HG03571 (cell line): ENCODE measurements around the gene TCP11L2.
"Not testable (repeated sequence)": the region's sequence is repeated elsewhere in the genome, so short reads cannot be mapped to it uniquely, and the experiment has no call there.

Experiments used
- ATAC-seq: cut with Tn5 transposase; IDR thresholded peaks from one replicate; pipeline ENCODE4 v1.9.1; 2021; ENCODE audit not compliant: unreplicated experiment

TCP11L2 gene

DNA sequence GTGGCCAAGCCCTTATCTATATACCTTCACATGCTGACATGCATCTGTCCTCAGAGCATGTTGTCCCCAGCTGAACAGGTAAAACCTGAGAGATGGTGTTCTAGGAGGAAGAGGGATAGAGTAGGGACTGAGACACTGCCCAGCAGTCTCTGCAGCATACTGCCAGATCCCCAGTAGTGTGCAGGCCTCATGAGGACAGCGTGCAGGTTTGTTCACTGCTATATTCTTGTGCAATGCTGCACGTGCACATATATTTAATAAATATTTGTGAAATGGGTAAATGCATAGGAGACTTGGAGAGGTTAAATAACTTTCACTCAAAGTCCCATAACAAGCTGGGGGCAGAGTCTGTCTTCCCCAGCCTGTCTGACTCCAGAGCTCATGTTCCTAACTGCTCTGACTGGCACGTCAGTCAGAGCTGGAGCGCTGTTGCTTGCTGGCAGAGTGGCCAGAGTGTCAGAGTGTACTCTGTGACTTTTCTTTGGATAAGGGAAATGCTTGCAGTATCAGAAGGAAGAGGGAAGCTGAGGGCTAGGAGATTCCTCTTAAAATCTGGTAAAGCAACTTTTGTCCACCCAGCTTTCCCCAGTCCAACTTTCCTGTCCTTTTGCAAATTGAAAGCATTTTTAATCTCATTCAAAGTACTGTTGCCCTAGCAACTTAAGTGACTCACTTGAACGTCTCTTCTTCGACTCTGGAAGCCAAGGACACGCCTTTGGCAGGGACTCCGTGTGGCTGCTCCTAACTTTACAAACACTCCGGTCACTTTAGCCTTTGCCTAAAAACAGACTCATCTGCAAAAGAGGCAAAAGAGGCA lies 40.1 kb downstream of the TCP11L2 start:
- ATAC-seq: no peak

DNA sequence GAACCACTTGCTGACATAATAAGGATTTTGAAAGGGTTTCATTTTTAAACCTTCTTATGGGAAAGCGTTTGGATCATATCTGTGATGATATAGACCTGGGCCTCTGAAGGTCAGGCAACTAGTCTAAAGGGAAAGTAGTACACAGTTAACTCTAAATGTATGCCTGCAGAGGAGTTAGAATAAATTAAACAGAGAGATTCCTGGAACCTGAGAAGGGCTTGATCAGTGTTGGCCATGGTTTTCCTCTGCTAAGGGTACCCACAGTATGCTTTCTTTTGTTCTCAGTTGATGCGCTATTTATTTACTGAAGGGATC lies 40.6 kb downstream of the TCP11L2 start:
- no peak for ATAC-seq

DNA sequence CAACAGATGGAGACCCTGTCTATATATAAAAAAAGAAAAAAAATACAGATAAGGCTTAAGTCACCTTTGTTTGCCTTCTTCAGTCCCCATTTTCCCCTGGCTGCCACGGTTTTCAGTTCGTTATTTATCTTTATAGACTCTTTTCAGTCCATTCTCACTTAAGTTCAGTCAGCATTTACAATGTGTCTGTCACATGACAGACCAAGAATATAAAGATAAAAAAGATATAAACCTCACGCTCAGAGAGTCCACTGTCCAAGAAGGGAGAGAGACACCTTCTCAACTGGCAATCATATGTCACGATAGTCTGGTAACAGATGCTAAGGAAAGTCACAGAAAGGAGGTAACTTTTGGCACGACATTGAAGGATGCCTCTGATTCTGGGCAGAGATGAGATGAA lies 41.6 kb downstream of the TCP11L2 start:
- no peak for ATAC-seq

DNA sequence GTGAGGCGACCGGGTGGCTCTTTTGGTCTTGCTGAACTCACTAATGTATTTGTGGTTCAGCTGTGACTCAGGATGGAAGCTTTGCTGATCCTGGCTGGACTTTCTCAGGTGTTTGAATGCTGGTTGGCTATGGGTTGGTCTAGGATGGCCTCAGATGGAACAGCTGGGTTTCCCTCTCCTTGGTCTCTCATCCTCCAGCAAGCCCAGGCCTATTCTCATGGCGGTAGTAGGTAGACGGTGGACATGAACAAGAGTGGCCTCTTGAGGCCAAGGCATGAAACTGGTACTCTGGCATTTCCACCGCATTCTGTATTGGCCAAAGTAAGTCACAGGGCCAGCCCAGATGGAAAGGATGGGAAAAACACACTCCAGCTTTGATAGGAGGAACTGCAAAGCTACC lies 43.2 kb downstream of the TCP11L2 start:
- ATAC-seq: no peak

DNA sequence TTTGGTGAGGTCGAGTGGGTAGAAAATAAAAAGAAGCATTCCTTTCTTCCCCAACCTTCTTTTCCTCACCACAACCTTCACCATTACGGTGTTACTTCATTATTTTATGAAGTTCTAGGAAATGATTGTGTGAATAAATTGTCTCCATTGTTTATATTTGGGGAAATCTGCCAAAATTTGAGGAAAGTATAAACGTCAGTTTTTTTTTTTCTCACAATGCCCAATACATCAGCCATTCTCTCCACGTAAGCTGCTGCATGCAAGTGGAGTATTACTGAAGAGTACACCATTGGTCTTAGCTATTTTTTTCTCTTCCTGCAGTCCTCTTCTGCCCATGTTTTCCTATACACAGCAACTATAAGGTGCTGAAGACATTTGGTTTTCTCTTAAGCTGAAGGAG lies 45.9 kb downstream of the TCP11L2 start:
- ATAC-seq: no peak

DNA sequence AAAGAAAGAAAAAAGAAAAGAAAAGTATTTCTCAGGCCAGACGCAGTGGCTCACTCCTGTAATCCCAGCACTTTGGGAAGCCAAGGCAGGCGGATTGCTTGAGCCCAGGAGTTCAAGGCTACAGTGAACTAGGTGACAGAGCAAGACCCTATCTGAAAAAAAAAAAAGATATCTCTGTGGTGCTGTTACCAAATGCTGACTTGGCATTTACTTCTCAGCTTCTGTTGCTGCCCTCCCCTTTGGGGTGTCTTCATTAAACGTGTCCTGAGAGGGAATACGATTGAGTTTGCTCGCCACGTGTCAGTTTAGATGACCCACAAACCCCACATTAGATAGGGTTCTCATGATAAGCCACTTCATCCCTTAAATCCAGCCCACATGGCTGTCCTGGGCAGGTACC lies 50.6 kb downstream of the TCP11L2 start:
- no peak for ATAC-seq

DNA sequence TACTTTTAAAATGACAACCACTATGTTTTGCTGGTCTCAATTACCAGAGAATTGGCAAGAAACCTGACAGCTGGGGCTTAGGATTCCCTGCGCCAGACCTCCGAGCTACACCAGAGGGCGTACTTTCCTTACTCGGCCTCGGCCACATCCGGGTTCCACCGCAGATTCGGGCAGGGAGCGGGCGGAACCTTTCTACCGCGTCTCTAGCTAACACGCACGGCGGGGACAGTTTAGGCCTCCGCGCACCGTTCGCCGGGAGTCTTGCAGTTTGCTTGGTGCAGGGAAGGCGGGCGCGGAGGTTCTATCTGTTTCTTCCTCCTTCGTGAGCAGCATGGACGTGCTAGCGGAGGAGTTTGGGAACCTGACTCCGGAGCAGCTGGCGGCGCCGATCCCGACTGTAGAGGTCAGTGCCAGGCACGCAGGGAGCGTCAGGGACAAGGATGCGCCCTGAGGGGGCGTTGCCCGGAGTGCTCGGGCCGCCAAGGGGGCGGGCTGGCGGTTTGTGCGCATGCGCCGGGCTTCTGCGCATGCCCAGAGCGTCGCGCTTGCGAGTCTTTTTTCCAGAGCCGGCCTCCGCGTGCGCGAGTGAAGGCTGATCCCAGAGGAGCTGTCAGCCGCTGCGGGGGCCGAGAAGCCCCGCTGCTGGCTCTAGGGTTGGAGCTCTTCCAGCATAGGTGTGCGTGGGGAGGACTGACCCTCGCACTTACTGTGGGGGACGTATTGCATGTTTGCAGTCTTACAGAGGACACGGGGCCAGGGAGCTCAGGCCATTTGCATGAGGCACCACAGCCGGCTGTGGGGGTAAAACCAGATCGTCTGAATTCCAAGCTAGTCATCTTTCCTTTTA lies 55.2 kb downstream of the TCP11L2 start, which contains the start of gene POLR3B:
POLR3B (plus strand) TSS at position 200 of the 847 bp plus-strand sequence; CDS start at position 332, 132 bp downstream.
- ATAC-seq: peak; percentile 92

DNA sequence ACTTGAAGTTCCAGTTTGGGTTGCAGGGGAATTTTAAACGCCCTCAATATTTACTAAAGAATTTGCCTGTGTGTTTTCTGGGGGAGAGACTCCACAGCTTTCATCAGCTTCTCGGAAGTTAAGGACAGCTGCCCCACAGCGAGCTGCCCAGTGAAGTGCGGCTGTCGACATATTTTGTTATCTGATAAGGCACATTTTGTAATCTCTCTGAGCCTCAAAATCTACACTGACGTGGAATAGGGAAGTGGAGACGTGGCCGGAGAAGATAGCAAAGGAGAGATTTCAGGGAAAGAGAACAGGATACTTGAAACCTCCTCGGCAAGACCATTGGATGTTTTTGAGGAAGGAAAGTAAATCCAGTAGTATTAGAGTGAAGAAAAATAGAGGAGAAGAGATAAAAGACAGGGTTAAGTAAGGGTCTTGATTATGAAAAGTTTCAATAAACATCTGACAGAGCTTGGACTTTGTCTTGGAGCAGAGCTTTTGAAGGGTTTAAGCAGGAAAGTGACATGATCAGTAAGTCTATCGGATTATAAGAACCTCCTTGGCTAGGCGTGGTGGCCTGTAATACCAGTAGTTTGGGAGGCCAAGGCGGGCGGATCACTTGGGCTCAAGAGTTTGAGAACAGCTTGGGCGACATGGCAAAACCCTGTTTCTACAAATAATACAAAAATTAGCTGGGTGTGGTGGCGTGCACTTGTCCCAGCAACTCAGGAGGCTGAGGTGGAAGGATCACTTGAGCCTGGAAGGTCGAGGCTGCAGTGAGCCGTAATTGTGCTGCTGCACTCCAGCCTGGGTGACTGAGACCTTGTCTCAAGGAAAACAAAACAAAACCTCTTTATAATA lies 56.1 kb downstream of the TCP11L2 start:
- ATAC-seq: peak; percentile 16

DNA sequence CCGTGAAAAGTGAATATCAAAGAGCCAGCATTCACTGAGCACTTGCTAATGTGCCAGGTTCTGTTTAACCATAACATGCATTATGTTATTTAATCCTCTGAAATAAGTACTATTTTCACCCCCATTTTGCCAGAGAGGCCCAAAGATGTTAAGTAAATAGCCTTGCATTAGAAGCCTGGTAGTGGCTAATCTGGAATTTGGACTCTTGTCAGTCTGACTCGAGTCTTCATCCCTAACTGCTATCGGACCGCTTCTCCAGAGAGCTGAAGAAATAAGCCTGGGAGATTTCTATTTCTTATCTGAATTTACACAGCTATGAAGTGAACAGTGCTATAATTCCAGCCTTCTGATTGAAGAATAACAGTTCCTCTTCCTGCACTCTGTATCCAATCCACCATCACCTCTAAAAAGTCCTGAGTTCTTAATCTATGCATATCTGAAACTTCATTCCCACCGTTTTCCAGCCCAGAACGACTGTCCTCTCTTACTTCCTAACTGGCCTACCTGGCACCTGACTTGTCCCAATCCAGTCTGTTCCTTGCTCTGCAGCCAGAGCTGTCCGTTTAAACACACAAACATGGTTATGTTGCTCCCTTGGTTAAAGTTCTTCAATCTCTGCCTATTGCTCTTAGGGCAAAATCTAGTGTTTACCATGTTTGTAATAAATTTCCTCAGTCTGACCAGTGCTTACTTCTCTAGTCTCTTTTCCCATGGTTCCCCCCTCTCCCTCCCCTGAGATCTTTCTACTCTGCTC lies 57.3 kb downstream of the TCP11L2 start:
- no peak for ATAC-seq

DNA sequence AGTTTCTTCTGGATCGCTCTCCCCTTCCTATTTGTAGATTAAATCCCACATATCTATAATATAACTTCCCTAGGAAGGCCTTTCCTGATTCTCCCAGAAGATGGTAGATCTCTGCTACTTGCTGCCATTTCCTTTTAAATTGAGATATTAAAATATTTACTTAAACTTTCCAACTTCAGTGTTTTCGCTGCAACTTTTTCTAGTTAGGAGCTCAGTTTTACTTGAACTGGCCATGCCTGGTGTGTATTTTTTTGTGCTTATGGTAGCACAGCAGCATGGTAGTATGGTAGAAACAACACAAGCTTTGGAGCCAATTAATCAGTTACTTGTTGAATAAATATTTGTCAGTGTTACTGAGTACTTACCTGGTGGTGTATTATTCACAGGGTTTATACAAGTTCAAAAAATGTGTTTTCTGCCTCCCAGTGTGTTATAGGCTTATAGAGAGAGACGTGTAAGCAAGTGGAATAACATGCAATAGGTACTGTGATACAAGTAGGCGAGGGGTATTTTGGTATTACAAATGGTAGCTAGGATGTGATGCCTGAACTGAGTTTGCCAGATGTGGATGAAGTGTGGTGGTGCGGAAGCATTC lies 58.0 kb downstream of the TCP11L2 start:
- ATAC-seq: no peak

DNA sequence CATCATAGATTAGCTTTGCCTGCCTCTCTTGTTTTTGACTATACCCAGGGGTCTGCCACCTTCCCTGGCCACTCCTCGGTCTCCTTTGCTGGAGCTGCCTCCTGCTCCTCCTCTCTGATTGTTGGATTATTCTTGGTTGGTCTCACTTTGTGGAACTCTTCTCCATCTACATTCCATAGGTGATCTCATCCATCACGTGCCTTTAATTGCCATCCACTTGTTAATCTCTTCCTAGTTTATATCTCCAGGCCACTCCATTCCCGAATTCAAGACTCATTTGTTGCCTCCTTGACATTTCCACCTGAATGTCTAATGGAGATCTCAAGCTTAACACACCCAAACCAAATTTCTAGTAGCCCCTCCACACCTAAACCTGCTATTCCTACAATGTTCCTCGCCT lies 60.4 kb downstream of the TCP11L2 start:
- ATAC-seq: no peak

DNA sequence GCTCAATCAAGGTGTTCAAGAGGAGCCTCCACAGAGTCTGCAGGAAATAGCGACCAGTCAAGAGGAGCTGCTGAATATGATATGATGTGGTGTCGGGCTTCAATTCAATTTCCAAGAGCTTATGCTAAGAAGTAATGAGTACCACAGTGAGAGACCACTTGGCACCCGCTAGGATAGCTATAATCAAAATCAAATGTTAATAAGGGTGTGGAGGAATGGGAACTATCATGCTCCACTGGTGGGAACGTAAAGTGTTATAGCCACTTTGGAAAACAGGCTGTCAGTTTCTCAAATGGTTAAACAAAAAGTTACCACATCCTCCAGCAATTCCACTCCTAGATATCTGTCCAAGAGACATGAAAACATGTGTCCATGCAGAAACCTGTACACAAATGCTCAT lies 61.7 kb downstream of the TCP11L2 start:
- ATAC-seq: no peak

DNA sequence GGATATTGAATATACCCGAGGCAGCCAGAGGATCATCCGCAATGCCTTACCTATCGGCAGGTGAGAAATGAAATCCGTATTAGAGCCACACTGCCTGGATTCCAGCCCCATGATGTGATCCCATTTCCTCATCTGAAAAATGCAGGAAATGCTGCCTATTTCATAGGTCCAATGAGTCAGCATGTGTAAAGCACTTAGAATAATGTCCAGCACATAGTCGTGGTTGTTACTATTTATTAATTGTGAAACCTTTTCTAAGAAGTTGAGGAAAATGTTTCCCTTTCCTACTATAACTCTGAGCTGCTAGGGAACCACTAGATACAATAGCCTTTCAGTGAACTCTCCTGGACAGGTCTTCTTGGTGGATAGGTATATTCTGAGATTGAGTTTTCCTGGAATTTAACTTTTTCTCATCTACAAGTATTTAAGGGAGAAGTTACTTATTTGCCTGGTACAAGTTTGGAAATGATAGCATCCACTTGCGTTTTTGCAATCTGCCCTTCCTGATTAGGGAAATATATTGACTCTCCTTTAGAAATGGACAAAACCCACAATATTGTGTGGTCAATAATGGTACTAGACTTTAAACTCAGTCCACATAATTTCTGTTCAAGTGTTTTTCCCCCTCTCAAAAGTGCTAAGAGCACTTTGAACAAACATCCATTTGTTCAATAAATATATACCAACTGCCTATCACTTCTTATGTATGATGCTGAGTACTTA lies 67.3 kb downstream of the TCP11L2 start:
- no peak for ATAC-seq

DNA sequence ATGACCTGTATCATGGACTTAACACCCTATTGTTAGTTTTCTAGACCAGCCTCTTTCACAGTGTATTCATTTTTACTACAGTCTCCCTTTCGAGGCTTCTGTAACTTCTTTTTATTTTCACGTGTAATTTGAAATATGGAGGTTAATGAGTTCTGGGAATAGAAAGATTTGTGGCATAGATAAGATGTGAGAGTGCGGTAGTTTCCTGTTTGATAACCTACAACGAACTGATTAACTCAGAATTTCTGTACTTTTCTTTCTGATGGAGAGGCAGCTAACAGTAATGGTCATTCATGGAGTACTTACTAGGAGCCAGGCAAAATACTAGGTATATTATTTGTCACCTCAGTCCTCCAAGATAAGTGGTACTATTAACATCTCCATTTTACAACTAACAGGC lies 76.3 kb downstream of the TCP11L2 start:
- no peak for ATAC-seq

DNA sequence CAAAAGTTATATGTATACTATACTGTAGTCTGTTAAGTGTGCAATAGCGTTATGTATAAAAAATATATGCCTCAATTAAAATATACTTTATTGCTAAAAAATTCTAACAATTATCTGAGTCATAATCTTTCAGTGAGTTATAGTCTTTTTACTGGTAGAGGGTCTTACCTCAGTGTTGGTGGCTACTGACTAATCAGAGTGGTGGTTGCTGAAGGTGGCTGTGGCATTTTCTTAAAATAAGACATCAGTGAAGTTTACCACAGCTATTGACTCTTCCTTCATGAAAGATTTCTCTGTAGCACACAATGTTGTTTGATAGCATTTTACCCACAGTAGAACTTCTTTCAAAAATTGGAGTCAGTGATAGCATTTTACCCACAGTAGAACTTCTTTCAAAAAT lies 78.4 kb downstream of the TCP11L2 start:
- ATAC-seq: no peak

DNA sequence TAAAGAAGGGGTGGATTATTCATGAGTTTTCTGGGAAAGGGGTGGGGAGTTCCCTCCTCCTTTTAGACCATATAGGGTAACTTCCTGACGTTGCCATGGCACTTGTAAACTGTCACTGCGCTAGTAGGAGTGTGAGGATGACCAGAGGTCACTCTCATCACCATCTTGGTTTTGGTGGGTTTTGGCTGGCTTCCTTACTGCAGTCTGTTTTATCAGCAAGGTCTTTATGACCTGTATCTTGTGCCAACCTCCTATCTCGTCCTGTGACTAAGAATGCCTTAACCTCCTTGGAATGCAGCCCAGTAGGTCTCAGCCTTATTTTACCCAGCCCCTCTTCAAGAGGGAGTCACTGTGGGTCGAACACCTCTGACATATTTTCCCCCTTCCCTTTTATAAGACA lies 79.3 kb downstream of the TCP11L2 start:
- not testable (repeated sequence) for ATAC-seq

DNA sequence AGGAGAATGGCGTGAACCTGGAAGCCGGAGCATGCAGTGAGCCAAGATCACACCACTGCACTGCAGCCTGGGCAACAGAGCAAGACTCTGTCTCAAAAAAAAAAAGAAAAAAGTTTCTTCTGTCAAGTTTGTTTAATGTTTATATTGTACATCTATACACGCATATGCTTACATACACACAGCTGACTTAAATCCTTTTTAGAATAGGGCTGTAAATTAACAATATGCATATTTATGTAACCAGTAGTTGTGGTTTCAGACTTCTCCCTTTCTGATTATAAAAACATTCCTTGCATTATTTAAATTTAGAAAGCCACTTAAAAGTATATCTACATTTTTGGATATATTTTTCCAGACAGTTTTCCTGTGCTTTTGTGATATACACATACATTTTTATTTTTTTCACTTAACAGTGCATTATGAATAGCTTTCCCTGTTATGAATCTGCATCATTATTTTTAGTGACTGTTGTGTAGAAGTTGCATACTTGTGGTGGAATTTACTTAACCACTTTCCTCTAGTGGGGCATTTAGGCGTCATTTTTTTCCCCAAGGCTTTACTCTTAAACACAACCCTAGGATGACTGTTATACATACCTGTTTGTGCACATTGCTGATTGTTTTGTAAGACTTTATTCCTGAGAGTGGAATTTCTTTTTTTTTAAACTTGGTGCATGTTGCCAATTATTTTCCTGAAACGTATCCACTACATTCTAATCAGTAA lies 84.4 kb downstream of the TCP11L2 start:
- ATAC-seq: no peak

DNA sequence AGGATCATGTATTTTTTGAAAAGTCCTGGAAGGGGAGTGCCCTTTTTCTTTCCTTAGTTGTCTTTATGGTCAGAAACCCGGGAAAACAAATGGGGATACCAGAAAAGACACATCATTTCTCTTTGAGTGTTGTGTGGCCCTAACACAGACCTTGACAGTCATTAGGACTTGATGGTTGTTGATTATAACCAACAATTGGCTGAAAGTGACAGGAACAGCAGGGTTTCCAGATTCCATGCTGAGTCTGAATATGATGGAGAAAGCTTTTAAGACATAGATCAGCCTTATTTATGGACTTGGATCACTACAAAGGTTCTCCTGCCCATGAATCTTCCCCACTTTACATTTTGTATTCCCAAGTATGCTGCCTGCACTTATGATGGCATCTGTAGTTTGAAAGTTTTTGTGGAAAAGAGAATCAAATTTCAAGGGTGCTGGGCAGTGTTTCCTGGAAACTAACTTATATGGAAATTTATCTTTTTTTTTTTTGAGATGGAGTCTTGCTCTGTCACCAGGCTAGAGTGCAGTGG lies 85.4 kb downstream of the TCP11L2 start:
- no peak for ATAC-seq

DNA sequence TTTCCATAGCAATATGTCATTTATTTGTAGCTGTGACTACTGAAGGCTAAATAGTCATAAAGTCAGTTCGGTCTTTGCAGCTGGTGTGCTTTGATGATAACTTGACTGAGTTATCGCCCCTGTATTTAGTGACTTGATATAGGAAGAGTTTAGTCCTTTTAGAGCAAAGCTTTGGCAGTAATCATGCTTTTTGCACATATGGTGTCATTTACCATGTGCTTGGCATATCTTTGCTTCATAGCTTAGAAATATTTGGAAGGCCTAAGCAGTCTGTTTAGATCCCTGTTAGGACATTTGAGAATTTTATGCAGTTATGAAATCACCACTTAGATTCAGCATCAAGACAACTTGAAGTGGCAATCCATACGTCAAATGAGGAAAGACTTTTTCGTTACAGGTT lies 86.6 kb downstream of the TCP11L2 start:
- ATAC-seq: no peak
